Spinal cord (tissue), 10 donors: ENCODE data around the gene BOC. TPM values are rescaled to one million over a fixed set of nuclear protein-coding genes. Genes with fewer than 3 reads are reported as not detected.

ENCODE experiments used
- DNase-seq, 6 donors: peaks; one replicate each; pipeline versions ENCODE4 v3.0.0 to v3.0.0-alpha.2; 2013 to 2015; ENCODE audit warnings: low spot score in 6 of 6, low read depth in 4 of 6
- H3K27ac ChIP-seq: one replicate; pipeline ENCODE4 v1.5.1; 2013; ENCODE audit warnings: low read depth, low read length, control low read depth
- H3K27me3 ChIP-seq: one replicate; pipeline ENCODE4 v1.6.1; 2013; ENCODE audit warnings: low read length; ENCODE audit not compliant: control insufficient read depth, insufficient read depth
- H3K36me3 ChIP-seq: one replicate; pipeline ENCODE4 v1.6.1; 2013; ENCODE audit warnings: low read length; ENCODE audit not compliant: control insufficient read depth, insufficient read depth
- H3K4me1 ChIP-seq: one replicate; pipeline ENCODE4 v1.6.1; 2013; ENCODE audit warnings: low read length; ENCODE audit not compliant: control insufficient read depth, insufficient read depth
- H3K4me3 ChIP-seq: one replicate; pipeline ENCODE4 v1.5.1; 2013; ENCODE audit warnings: low read depth, low read length, control low read depth
- H3K9me3 ChIP-seq: one replicate; pipeline ENCODE4 v1.6.1; 2013; ENCODE audit warnings: low read length; ENCODE audit not compliant: control insufficient read depth, insufficient read depth
- WGBS: methylation state at CpG from one replicate; pipeline ENCODE4 v1.1.5; 2013; ENCODE audit warnings: missing lambda C conversion rate; ENCODE audit not compliant: insufficient coverage; 5-methylcytosine and 5-hydroxymethylcytosine counted together
- polyA plus RNA-seq, 2 donors: library from polyadenylated mRNA; unstranded; fragments of 120-200 nt; gene quantifications; one replicate each; pipeline ENCODE4 v1.2.1, GENCODE V29; 2013; ENCODE audit not compliant: insufficient read length in 2 of 2
- total RNA-seq, 2 donors: library from RNA; depleted of rRNA in 1 of 2; stranded (reverse); fragments of 120-200 nt in 1 of 2; fragments of >200 nt in 1 of 2; gene quantifications; one replicate each; pipeline versions ENCODE4 v1.2.3 to v1.2.4, GENCODE V29; 2013 to 2014
- donor health status: healthy.

The BOC gene
- total and polyA plus RNA-seq, 4 donors: 37.7 to 57.0 (median 47.3) TPM

- Histone ChIP-seq H3K27me3 (no peaks in the 10 kb centered on the region), H3K4me3 (no peak overlapping the region), H3K36me3 (peaks cover 23% of the 10 kb centered on the region), H3K27ac (no peak overlapping the region), H3K4me1 (peaks cover 17% of the 10 kb centered on the region), H3K9me3 (no peaks in the 10 kb centered on the region)
- peak in 5 of 6 donors; percentile 69 to 95 (median 76) for DNase-seq
- 31% methylated on average over 2 of the region's 5 CpGs for WGBS
Measured at GRCh38 chr3:113287803-113288648, 76.7 kb downstream of the BOC start.

DNA sequence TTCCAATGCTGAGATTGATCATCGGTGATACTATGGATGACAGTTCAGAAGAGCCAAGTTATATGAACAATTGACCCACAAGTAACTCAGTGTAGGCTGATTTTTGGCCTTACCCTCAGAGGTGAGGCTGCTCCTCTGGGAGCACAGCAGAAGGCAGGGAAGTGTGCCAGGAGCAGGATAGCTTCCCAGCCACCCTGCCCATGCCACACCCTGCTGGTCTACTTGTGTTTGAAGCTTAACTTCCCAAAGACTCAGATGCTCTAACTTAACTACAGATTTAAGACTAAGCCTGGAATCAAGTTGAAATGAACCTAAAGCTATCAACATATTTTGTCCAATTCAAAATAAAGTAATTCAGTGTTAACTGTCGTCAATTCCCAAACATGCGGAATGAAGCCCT lies 77.5 kb downstream of the BOC start:
- WGBS: no CpG with 5 or more reads among the region's 3 CpGs
- no peak for DNase-seq

DNA sequence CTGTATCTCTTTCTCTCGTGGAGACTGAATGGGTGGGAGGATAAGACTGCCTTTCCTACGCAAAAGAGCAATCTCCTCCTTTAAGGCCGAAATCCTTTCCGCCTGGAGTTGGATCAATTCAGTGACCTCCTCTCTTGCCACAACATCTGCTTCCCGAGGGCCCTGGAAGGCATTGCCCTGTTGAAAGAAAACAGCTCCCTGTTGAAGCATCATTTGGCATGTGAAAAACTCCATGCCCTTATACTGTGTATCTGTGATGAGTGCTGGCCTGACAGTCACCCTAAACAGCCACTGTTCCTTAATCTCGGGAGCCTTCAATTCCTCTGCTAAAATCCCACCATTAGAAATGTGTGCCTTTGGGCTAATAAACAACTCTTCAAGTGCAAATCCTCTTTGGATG lies 80.2 kb downstream of the BOC start:
- peaks cover 7% of the 10 kb centered on the region for H3K4me1 ChIP-seq
- H3K36me3 ChIP-seq: peaks cover 3% of the 10 kb centered on the region
- 49% methylated on average over 3 of the region's 6 CpGs for WGBS
- no peaks in the 10 kb centered on the region for H3K27me3 ChIP-seq
- H3K9me3 ChIP-seq: no peaks in the 10 kb centered on the region
- H3K27ac ChIP-seq: no peak overlapping the region
- no peak for DNase-seq
- no peak overlapping the region for H3K4me3 ChIP-seq

More for the DNA sequence above, 77.5 kb downstream of the BOC start:
- Histone ChIP-seq H3K4me1 (peaks cover 17% of the 10 kb centered on the region), H3K27ac (no peak overlapping the region), H3K4me3 (no peak overlapping the region), H3K36me3 (peaks cover 15% of the 10 kb centered on the region), H3K9me3 (no peaks in the 10 kb centered on the region), H3K27me3 (no peaks in the 10 kb centered on the region)

- H3K27me3 ChIP-seq: no peaks in the 10 kb centered on the region
- H3K9me3 ChIP-seq: no peaks in the 10 kb centered on the region
- no peak overlapping the region for H3K27ac ChIP-seq
- DNase-seq: no peak
- WGBS: 80% methylated on average over 1 of the region's 2 CpGs
- H3K36me3 ChIP-seq: no peaks in the 10 kb centered on the region
- no peak overlapping the region for H3K4me3 ChIP-seq
- H3K4me1 ChIP-seq: peaks cover 6% of the 10 kb centered on the region
Measured at GRCh38 chr3:113292933-113293332, 81.6 kb downstream of the BOC start.

DNA sequence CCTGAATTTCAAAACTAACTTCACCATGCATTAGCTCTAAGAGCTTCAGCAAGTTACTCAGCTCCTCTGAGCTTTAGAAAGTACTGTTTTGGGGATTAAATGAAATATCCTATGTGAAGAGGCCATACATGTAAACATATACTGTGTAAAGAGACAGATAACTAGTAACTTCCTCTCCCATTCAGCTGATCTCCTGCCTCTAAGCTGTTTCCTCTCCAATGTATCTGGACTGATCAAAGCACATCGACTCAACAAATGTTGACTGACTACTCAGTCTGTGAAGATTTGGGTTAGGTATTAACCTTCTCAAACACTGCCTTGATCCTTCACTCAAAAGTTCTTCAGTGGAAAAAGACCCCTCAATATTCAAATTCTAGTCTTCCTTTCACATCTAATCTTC lies 82.0 kb downstream of the BOC start:
- WGBS: no CpG with 5 or more reads among the region's 1 CpG
- Histone ChIP-seq H3K36me3 (no peaks in the 10 kb centered on the region), H3K9me3 (no peaks in the 10 kb centered on the region), H3K27me3 (no peaks in the 10 kb centered on the region), H3K27ac (no peak overlapping the region), H3K4me1 (peaks cover 6% of the 10 kb centered on the region), H3K4me3 (no peak overlapping the region)
- DNase-seq: no peak

- Histone ChIP-seq H3K27ac (no peak overlapping the region), H3K4me3 (no peak overlapping the region), H3K36me3 (no peaks in the 10 kb centered on the region), H3K9me3 (no peaks in the 10 kb centered on the region), H3K27me3 (no peaks in the 10 kb centered on the region), H3K4me1 (no peaks in the 10 kb centered on the region)
- DNase-seq: no peak
Measured at GRCh38 chr3:113295463-113295862, 84.1 kb downstream of the BOC start.

DNA sequence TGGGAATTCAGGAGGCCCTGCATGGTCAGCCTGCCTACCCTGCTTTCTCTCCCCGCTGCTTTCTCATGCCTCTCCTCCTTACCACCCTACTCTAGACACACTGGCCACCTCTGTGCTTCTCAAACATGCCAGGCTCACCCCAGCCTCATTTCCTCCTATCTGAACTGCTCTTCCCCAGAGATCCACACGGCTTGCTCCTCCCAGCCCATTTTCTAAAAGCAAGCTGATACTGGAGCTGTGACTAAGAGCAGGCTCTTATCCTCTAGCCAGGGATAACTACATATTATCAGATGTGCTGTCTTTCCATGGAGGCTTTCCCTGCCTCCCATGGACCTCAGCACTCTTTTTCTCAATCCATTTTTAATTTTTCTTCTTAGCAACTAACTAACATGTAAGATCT lies 85.9 kb downstream of the BOC start:
- 53% methylated on average over 2 of the region's 2 CpGs for WGBS
- DNase-seq: no peak
- H3K4me1 ChIP-seq: no peaks in the 10 kb centered on the region
- no peaks in the 10 kb centered on the region for H3K9me3 ChIP-seq
- H3K27me3 ChIP-seq: no peaks in the 10 kb centered on the region
- no peak overlapping the region for H3K27ac ChIP-seq
- H3K4me3 ChIP-seq: no peak overlapping the region
- no peaks in the 10 kb centered on the region for H3K36me3 ChIP-seq

- DNase-seq: peak in 1 of 6 donors; percentile 50
- Histone ChIP-seq H3K9me3 (no peaks in the 10 kb centered on the region), H3K4me3 (no peak overlapping the region), H3K27me3 (no peaks in the 10 kb centered on the region), H3K36me3 (no peaks in the 10 kb centered on the region), H3K27ac (no peak overlapping the region), H3K4me1 (no peaks in the 10 kb centered on the region)
- 42% methylated on average over 2 of the region's 4 CpGs for WGBS
Measured at GRCh38 chr3:113297841-113298240, 86.5 kb downstream of the BOC start.

DNA sequence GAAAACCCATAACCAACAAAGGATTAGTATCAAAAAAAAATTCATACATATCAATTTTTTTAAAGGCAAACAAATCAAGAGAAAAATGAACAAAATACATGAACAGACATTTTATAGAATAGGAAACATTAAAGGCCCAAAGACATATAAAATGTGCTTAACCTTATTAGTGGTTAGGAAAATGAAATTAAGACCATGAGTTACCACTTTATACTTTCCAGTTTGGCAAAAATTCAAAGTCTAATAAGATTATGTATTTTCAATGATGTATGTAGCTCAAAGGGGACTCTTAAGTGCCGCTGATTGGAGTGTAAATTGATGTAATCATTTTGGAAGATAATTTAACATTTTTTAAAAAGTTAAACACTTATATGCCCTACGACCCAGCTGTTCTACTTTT lies 89.2 kb downstream of the BOC start:
- Histone ChIP-seq H3K4me3 (no peak overlapping the region), H3K9me3 (no peaks in the 10 kb centered on the region), H3K27me3 (no peaks in the 10 kb centered on the region), H3K27ac (no peak overlapping the region), H3K4me1 (no peaks in the 10 kb centered on the region), H3K36me3 (no peaks in the 10 kb centered on the region)
- no peak for DNase-seq
- WGBS: no CpG with 5 or more reads among the region's 2 CpGs

- no peak overlapping the region for H3K4me3 ChIP-seq
- H3K4me1 ChIP-seq: no peaks in the 10 kb centered on the region
- DNase-seq: no peak
- H3K36me3 ChIP-seq: no peaks in the 10 kb centered on the region
- H3K27ac ChIP-seq: no peak overlapping the region
- no peaks in the 10 kb centered on the region for H3K9me3 ChIP-seq
- no peaks in the 10 kb centered on the region for H3K27me3 ChIP-seq
- WGBS: no CpG with 5 or more reads among the region's 3 CpGs
Measured at GRCh38 chr3:113304102-113304501, 92.7 kb downstream of the BOC start.
